HL-60 (cell line): ENCODE data around the gene CAPZA2.

Experiments used
- DNase-seq, 2 experiments: peaks; one replicate each; pipeline ENCODE4 v3.0.0-alpha.2; 2010 to 2020; ENCODE audit warnings: low read depth in 1 of 2, low spot score in 1 of 2
- H3K27ac ChIP-seq: fragments of 250-450 bp; sonication (Bioruptor Pico); replicated peaks from 2 replicates; pipeline ENCODE4 v1.5.1; 2020; ENCODE audit warnings: mild to moderate bottlenecking, moderate library complexity
- H3K27me3 ChIP-seq: fragments of 250-450 bp; sonication (Bioruptor Pico); 2 replicates; pipeline ENCODE4 v1.5.1; 2021; ENCODE audit warnings: mild to moderate bottlenecking, moderate library complexity; ENCODE audit not compliant: insufficient read depth, poor library complexity, severe bottlenecking
- H3K4me3 ChIP-seq: replicated peaks from 2 replicates; pipeline ENCODE4 v1.5.1; 2011; ENCODE audit warnings: mild to moderate bottlenecking, control low read depth, low read length; ENCODE audit not compliant: insufficient read depth
- CTCF ChIP-seq: IDR thresholded peaks from one replicate; pipeline ENCODE4 v1.5.1; 2011; ENCODE audit warnings: low read length, control low read depth, inconsistent platforms; ENCODE audit not compliant: insufficient read depth
- GABPA ChIP-seq: IDR thresholded peaks from 2 replicates; pipeline ENCODE4 v1.6.1; 2012; ENCODE audit warnings: low read depth
- POLR2AphosphoS5 ChIP-seq: IDR thresholded peaks from 2 replicates; pipeline ENCODE4 v1.6.1; 2012; ENCODE audit warnings: low read depth
- REST ChIP-seq: IDR thresholded peaks from 2 replicates; pipeline ENCODE4 v1.6.1; 2012; ENCODE audit warnings: low read depth; ENCODE audit not compliant: insufficient replicate concordance
- SPI1 ChIP-seq: IDR thresholded peaks from 2 replicates; pipeline ENCODE4 v1.6.1; 2012; ENCODE audit warnings: low read depth, mild to moderate bottlenecking, borderline replicate concordance

Gene CAPZA2

GRCh38 chr7:116912269-116912909 lies 50.0 kb downstream of the CAPZA2 start:
- Histone ChIP-seq H3K4me3 (no peak overlapping the region), H3K27ac (no peak overlapping the region), H3K27me3 (no peaks in the 10 kb centered on the region)
- no peak for DNase-seq
- TF ChIP-seq REST, result no peak
- no peak for TF ChIP-seq POLR2AphosphoS5
- no peak for TF ChIP-seq SPI1
- no peak for TF ChIP-seq GABPA
- TF ChIP-seq CTCF, result no peak

GRCh38 chr7:116918704-116919103 lies 56.3 kb downstream of the CAPZA2 start:
- TF ChIP-seq GABPA, result no peak
- no peak for TF ChIP-seq SPI1
- TF ChIP-seq CTCF, result no peak
- no peak for TF ChIP-seq POLR2AphosphoS5
- TF ChIP-seq REST, result no peak
- no peak for DNase-seq
- Histone ChIP-seq H3K27ac (no peak overlapping the region), H3K27me3 (no peaks in the 10 kb centered on the region), H3K4me3 (no peak overlapping the region)

GRCh38 chr7:116920359-116920758 lies 58.0 kb downstream of the CAPZA2 start:
- Histone ChIP-seq H3K4me3 (no peak overlapping the region), H3K27me3 (no peaks in the 10 kb centered on the region), H3K27ac (no peak overlapping the region)
- TF ChIP-seq GABPA, result no peak
- no peak; the same call in 1 of the 2 replicates for TF ChIP-seq POLR2AphosphoS5
- no peak for TF ChIP-seq REST
- no peak for TF ChIP-seq CTCF
- TF ChIP-seq SPI1, result no peak
- DNase-seq, result no peak
